Suprapubic skin (tissue), 3 donors: ENCODE measurements around the gene CDH4.

Experiments used
- CTCF ChIP-seq, 2 donors: fragments of 200-600 bp in 1 of 2; fragments of 450-650 bp in 1 of 2; sonication (generic) in 1 of 2; IDR thresholded peaks; one replicate each; pipeline ENCODE4 v1.5.1; 2016 to 2019; ENCODE audit warnings: antibody characterized with exemption in 2 of 2, mild to moderate bottlenecking in 1 of 2, moderate library complexity in 1 of 2
- POLR2A ChIP-seq, 2 donors: fragments of 450-650 bp; IDR thresholded peaks; one replicate each; pipeline ENCODE4 v1.6.1; 2017; ENCODE audit warnings: antibody characterized with exemption in 2 of 2, mild to moderate bottlenecking in 2 of 2, moderate library complexity in 2 of 2

GRCh38 chr20:61220626-61221325, 31.3 kb upstream of the CDH4 start:
- TF ChIP-seq CTCF (IDR thresholded peaks at IDR 0.05) (no peak), POLR2A (IDR thresholded peaks at IDR 0.05) (no peak)
